Mesendoderm (in vitro differentiated cells): ENCODE measurements around the gene ABCA4.
A peak's percentile ranks its signal among the peaks of the same experiment; 100 is the strongest.

Experiments
- DNase-seq: peaks from one replicate; pipeline ENCODE4 v3.0.0; 2013
- H2AK5ac ChIP-seq: 2 replicates; pipeline ENCODE4 v1.6.1; 2013; ENCODE audit warnings: low read length, inconsistent platforms
- H2BK120ac ChIP-seq: 2 replicates; pipeline ENCODE4 v1.6.1; 2013; ENCODE audit warnings: low read depth, mild to moderate bottlenecking, low read length, moderate library complexity, mixed read lengths
- H2BK15ac ChIP-seq: replicated peaks from 2 replicates; pipeline ENCODE4 v1.6.1; 2013; ENCODE audit warnings: low read depth, mild to moderate bottlenecking, moderate library complexity
- H2BK5ac ChIP-seq: 2 replicates; pipeline ENCODE4 v1.6.1; 2013; ENCODE audit warnings: low read length, inconsistent platforms
- H3K18ac ChIP-seq: 2 replicates; pipeline ENCODE4 v1.6.1; 2013; ENCODE audit warnings: mild to moderate bottlenecking, low read length, mixed read lengths
- H3K23ac ChIP-seq: one replicate; pipeline ENCODE4 v1.6.1; 2013; ENCODE audit warnings: low read length
- H3K27ac ChIP-seq: 2 replicates; pipeline ENCODE4 v1.5.1; 2013; ENCODE audit warnings: low read depth, mild to moderate bottlenecking, inconsistent platforms, low read length, moderate library complexity
- H3K27me3 ChIP-seq: 2 replicates; pipeline ENCODE4 v1.6.1; 2013; ENCODE audit warnings: low read length, control low read depth, mild to moderate bottlenecking, inconsistent platforms; ENCODE audit not compliant: insufficient read depth, poor library complexity
- H3K36me3 ChIP-seq: 2 replicates; pipeline ENCODE4 v1.6.1; 2013; ENCODE audit warnings: low read length, inconsistent platforms; ENCODE audit not compliant: control insufficient read depth, insufficient read depth
- H3K4ac ChIP-seq: one replicate; pipeline ENCODE4 v1.6.1; 2013; ENCODE audit warnings: low read depth, mild to moderate bottlenecking, low read length, moderate library complexity
- H3K4me1 ChIP-seq: 2 replicates; pipeline ENCODE4 v1.6.1; 2013; ENCODE audit warnings: low read depth, low read length, inconsistent platforms; ENCODE audit not compliant: control insufficient read depth
- H3K4me2 ChIP-seq: 2 replicates; pipeline ENCODE4 v1.6.1; 2013; ENCODE audit warnings: low read length
- H3K4me3 ChIP-seq: 2 replicates; pipeline ENCODE4 v1.5.1; 2013; ENCODE audit warnings: mild to moderate bottlenecking, low read length
- H3K56ac ChIP-seq: one replicate; pipeline ENCODE4 v1.6.1; 2013; ENCODE audit warnings: low read length
- H3K79me1 ChIP-seq: 2 replicates; pipeline ENCODE4 v1.6.1; 2013; ENCODE audit warnings: low read length, inconsistent platforms
- H3K79me2 ChIP-seq: 2 replicates; pipeline ENCODE4 v1.6.1; 2013; ENCODE audit warnings: mild to moderate bottlenecking, low read length; ENCODE audit not compliant: control insufficient read depth, insufficient read depth
- H3K9ac ChIP-seq: 2 replicates; pipeline ENCODE4 v1.6.1; 2013; ENCODE audit warnings: low read length, inconsistent platforms
- H4K5ac ChIP-seq: one replicate; pipeline ENCODE4 v1.6.1; 2013; ENCODE audit warnings: low read length
- H4K8ac ChIP-seq: one replicate; pipeline ENCODE4 v1.6.1; 2013; ENCODE audit warnings: low read depth, mild to moderate bottlenecking, control low read depth, low read length, moderate library complexity
- WGBS: extraction: QIAGEN DNeasy Blood & Tissue Kit; methylation state at CpG from one replicate; pipeline ENCODE4 v1.1.7; 2013; ENCODE audit warnings: low lambda C conversion rate, missing lambda C conversion rate; ENCODE audit not compliant: insufficient coverage; ENCODE audit errors: extremely low coverage; 5-methylcytosine and 5-hydroxymethylcytosine counted together

Gene ABCA4

GRCh38 chr1:94110946-94111740 lies 9.8 kb downstream of the ABCA4 start:
- Histone ChIP-seq H2BK15ac (no peak overlapping the region), H3K4me2 (no peak overlapping the region), H3K79me2 (no peaks in the 10 kb centered on the region), H3K4ac (no peak overlapping the region), H2AK5ac (no peak overlapping the region), H3K36me3 (no peaks in the 10 kb centered on the region), H3K79me1 (no peaks in the 10 kb centered on the region), H3K27ac (no peak overlapping the region), H3K56ac (no peak overlapping the region), H3K4me3 (no peak overlapping the region), H4K5ac (no peak overlapping the region), H3K27me3 (no peaks in the 10 kb centered on the region), H4K8ac (no peak overlapping the region), H3K23ac (no peak overlapping the region), H3K18ac (no peak overlapping the region), H3K9ac (no peak overlapping the region), H2BK5ac (no peak overlapping the region), H2BK120ac (no peak overlapping the region), H3K4me1 (peaks cover 2% of the 10 kb centered on the region)
- no peak for DNase-seq
- WGBS, result no CpG with 5 or more reads among the region's 10 CpGs

GRCh38 chr1:94110021-94110761 lies 10.8 kb downstream of the ABCA4 start:
- Histone ChIP-seq H2AK5ac (no peak overlapping the region), H4K5ac (no peak overlapping the region), H2BK120ac (no peak overlapping the region), H2BK5ac (no peak overlapping the region), H3K79me1 (no peaks in the 10 kb centered on the region), H3K18ac (no peak overlapping the region), H3K4me1 (peaks cover 9% of the 10 kb centered on the region), H2BK15ac (no peak overlapping the region), H3K79me2 (no peaks in the 10 kb centered on the region), H3K27ac (no peak overlapping the region), H3K4ac (no peak overlapping the region), H3K4me3 (no peak overlapping the region), H3K56ac (no peak overlapping the region), H3K23ac (no peak overlapping the region), H3K4me2 (no peak overlapping the region), H3K27me3 (no peaks in the 10 kb centered on the region), H3K9ac (no peak overlapping the region), H3K36me3 (no peaks in the 10 kb centered on the region), H4K8ac (no peak overlapping the region)
- DNase-seq, result no peak
- no CpG with 5 or more reads among the region's 4 CpGs for WGBS

- H2AK5ac ChIP-seq, result no peak overlapping the region
- no peak overlapping the region for H2BK5ac ChIP-seq
- H3K79me2 ChIP-seq, result no peaks in the 10 kb centered on the region
- no peak overlapping the region for H3K4ac ChIP-seq
- H3K23ac ChIP-seq, result no peak overlapping the region
- H3K27me3 ChIP-seq, result no peaks in the 10 kb centered on the region
- no peak overlapping the region for H3K4me2 ChIP-seq
- no peak overlapping the region for H3K4me3 ChIP-seq
- no peak overlapping the region for H3K18ac ChIP-seq
- H3K27ac ChIP-seq, result no peak overlapping the region
- no peak overlapping the region for H2BK15ac ChIP-seq
- WGBS, result no CpG with 5 or more reads among the region's 4 CpGs
- H3K4me1 ChIP-seq, result peaks cover 11% of the 10 kb centered on the region
- no peak overlapping the region for H2BK120ac ChIP-seq
- no peaks in the 10 kb centered on the region for H3K36me3 ChIP-seq
- no peak overlapping the region for H3K56ac ChIP-seq
- H4K5ac ChIP-seq, result no peak overlapping the region
- H3K9ac ChIP-seq, result no peak overlapping the region
- no peak for DNase-seq
- H3K79me1 ChIP-seq, result no peaks in the 10 kb centered on the region
- no peak overlapping the region for H4K8ac ChIP-seq
Measured at GRCh38 chr1:94109478-94109877, 11.5 kb downstream of the ABCA4 start.

- peaks cover 11% of the 10 kb centered on the region for H3K4me1 ChIP-seq
- no peaks in the 10 kb centered on the region for H3K79me1 ChIP-seq
- H3K4me3 ChIP-seq, result no peak overlapping the region
- H3K4me2 ChIP-seq, result no peak overlapping the region
- H2BK15ac ChIP-seq, result no peak overlapping the region
- no peak overlapping the region for H3K18ac ChIP-seq
- no peak overlapping the region for H3K4ac ChIP-seq
- no peak overlapping the region for H4K8ac ChIP-seq
- no peaks in the 10 kb centered on the region for H3K27me3 ChIP-seq
- DNase-seq, result no peak
- no peaks in the 10 kb centered on the region for H3K36me3 ChIP-seq
- no peak overlapping the region for H3K9ac ChIP-seq
- no peak overlapping the region for H2BK5ac ChIP-seq
- no peak overlapping the region for H3K27ac ChIP-seq
- H3K23ac ChIP-seq, result no peak overlapping the region
- H4K5ac ChIP-seq, result no peak overlapping the region
- H2BK120ac ChIP-seq, result no peak overlapping the region
- no peak overlapping the region for H3K56ac ChIP-seq
- H2AK5ac ChIP-seq, result no peak overlapping the region
- no peaks in the 10 kb centered on the region for H3K79me2 ChIP-seq
- WGBS, result no CpG with 5 or more reads among the region's 6 CpGs
Measured at GRCh38 chr1:94107141-94107540, 13.8 kb downstream of the ABCA4 start.

GRCh38 chr1:94106716-94107115 lies 14.2 kb downstream of the ABCA4 start:
- Histone ChIP-seq H3K4me1 (peaks cover 11% of the 10 kb centered on the region), H3K23ac (no peak overlapping the region), H3K18ac (no peak overlapping the region), H3K4me2 (no peak overlapping the region), H3K36me3 (no peaks in the 10 kb centered on the region), H2BK5ac (no peak overlapping the region), H3K27ac (no peak overlapping the region), H2BK15ac (no peak overlapping the region), H3K79me2 (no peaks in the 10 kb centered on the region), H2BK120ac (no peak overlapping the region), H3K56ac (no peak overlapping the region), H3K4me3 (no peak overlapping the region), H3K27me3 (no peaks in the 10 kb centered on the region), H3K4ac (no peak overlapping the region), H4K5ac (no peak overlapping the region), H2AK5ac (peak overlapping the region; percentile 7), H3K9ac (no peak overlapping the region), H4K8ac (no peak overlapping the region), H3K79me1 (no peaks in the 10 kb centered on the region)
- DNase-seq, result no peak
- no CpG with 5 or more reads among the region's 8 CpGs for WGBS
